ENCODE results near the gene MZF1. TPM values are rescaled to one million over a fixed set of nuclear protein-coding genes. Genes with fewer than 3 reads are reported as not detected.
"Not testable (repeated sequence)": the region's sequence is repeated elsewhere in the genome, so short reads cannot be mapped to it uniquely, and the experiment has no call there.

MZF1 gene
- total RNA-seq, 2 donors from 2014 or later = 29.9 to 34.0 TPM

- H3K4me3 Mint-ChIP-seq = peak overlapping the region; percentile 31
- not testable (repeated sequence) for H3K36me3 Mint-ChIP-seq (ENCODE audit: low read depth); DNase-seq; H3K9me3 ChIP-seq (ENCODE audit: control insufficient read depth, low read length, poor library complexity, severe bottlenecking); H3K27me3 Mint-ChIP-seq; ATAC-seq; H3K27ac Mint-ChIP-seq
- peaks cover 33% of the 10 kb centered on the region for H3K4me1 Mint-ChIP-seq
These were observed 4.4 kb upstream of the MZF1 start for GRCh38 chr19:58577581-58577980.

DNA sequence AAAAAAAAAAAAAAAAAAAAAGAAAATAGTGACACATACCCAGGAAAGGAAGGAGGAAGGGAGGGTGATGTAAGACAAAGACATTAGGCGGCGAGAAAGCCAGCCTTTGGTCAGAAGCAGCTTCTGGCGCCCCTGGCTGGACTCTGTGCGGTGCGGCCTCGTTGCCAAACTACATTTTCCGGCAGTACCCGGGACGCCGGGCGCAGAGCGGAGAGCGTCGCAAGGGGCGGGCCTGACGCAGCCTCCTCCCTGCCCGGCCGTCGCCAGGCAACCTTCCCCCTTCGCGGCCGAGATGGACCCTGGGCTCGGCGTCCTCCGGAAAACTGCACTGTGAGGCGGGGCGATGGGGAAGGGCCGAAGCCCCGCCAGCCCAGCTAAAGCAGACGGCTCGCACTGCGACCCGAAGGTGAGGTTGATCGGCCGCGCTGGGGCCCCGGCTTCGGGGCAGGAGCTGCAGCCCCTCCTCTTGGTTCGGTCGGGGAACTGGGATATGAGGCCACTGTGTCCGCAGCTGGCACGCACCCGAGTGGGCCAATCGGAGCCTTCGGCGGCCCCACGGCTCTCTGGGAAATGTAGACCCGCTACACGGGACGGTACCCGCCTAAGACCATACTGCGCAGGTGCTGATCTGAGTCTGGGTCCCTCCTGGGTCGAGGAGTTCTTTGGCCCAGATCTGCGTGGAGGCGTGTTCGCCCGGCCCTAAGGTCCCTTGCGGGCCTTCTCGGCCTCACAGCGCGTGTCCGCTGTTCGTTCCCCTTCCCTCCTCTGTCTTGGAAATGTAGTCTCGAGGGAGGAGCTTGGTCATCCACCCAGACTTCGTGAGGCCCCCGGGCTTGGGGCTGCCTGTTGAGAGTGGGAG, 2.3 kb upstream of the MZF1 start:
- H3K4me3 Mint-ChIP-seq = peak overlapping the region; percentile 93
- DNase-seq (peak; percentile 64 to 68 (median 65)), ATAC-seq (peak; percentile 38)
- H3K36me3 Mint-ChIP-seq (ENCODE audit: low read depth) = peaks cover 2% of the 10 kb centered on the region
- H3K27me3 Mint-ChIP-seq = no peaks in the 10 kb centered on the region
- H3K27ac Mint-ChIP-seq = peak overlapping the region; percentile 95
- no peaks in the 10 kb centered on the region for H3K9me3 ChIP-seq (ENCODE audit: control insufficient read depth, low read length, poor library complexity, severe bottlenecking)
- peaks cover 33% of the 10 kb centered on the region for H3K4me1 Mint-ChIP-seq

DNA sequence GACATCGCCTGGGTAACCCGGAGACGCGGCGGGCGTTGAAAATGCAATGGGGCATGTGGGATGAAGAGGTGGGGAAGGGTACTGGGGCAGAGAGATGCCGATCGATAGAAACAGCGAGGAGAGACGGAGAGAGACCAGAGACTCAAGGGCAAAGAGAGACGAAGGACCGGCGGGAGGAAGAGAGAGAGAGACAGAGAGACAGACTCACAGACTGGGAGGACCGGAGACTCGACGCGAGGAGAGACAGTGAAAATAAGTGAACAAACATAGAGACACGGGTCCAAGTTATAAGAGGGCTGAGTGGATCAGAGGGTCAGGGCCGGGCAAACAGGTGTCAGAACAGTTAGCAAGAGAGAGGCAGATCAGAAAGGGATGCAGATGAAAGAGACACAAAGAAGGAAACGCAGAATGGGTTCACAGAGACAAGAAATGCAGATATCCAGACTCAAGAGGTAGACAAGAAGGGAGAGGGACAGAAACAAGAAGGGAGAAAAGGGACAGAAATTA, 576 bp upstream of the MZF1 start:
- Mint-ChIP-seq H3K27ac (peak overlapping the region; percentile 95), H3K27me3 (no peaks in the 10 kb centered on the region), H3K4me3 (peak overlapping the region; percentile 96), H3K4me1 (peaks cover 22% of the 10 kb centered on the region), H3K36me3 (ENCODE audit: low read depth) (peaks cover 2% of the 10 kb centered on the region)
- ATAC-seq (no peak), DNase-seq (no peak)
- no peaks in the 10 kb centered on the region for H3K9me3 ChIP-seq (ENCODE audit: control insufficient read depth, low read length, poor library complexity, severe bottlenecking)

GRCh38 chr19:58572026-58572817, 913 bp downstream of the MZF1 start:
- H3K36me3 Mint-ChIP-seq (ENCODE audit: low read depth) = peaks cover 2% of the 10 kb centered on the region
- no peak for DNase-seq
- H3K27me3 Mint-ChIP-seq = no peaks in the 10 kb centered on the region
- no peaks in the 10 kb centered on the region for H3K9me3 ChIP-seq (ENCODE audit: control insufficient read depth, low read length, poor library complexity, severe bottlenecking)
- H3K4me3 Mint-ChIP-seq = peak overlapping the region; percentile 96
- no peak for ATAC-seq
- H3K4me1 Mint-ChIP-seq = peaks cover 24% of the 10 kb centered on the region
- peak overlapping the region; percentile 95 for H3K27ac Mint-ChIP-seq

GRCh38 chr19:58571575-58571947, 1.6 kb downstream of the MZF1 start:
- peaks cover 2% of the 10 kb centered on the region for H3K36me3 Mint-ChIP-seq (ENCODE audit: low read depth)
- peak overlapping the region; percentile 95 for H3K27ac Mint-ChIP-seq
- no peaks in the 10 kb centered on the region for H3K9me3 ChIP-seq (ENCODE audit: control insufficient read depth, low read length, poor library complexity, severe bottlenecking)
- no peaks in the 10 kb centered on the region for H3K27me3 Mint-ChIP-seq
- no peak for ATAC-seq
- H3K4me1 Mint-ChIP-seq = peaks cover 24% of the 10 kb centered on the region
- H3K4me3 Mint-ChIP-seq = peak overlapping the region; percentile 58
- DNase-seq = no peak

DNA sequence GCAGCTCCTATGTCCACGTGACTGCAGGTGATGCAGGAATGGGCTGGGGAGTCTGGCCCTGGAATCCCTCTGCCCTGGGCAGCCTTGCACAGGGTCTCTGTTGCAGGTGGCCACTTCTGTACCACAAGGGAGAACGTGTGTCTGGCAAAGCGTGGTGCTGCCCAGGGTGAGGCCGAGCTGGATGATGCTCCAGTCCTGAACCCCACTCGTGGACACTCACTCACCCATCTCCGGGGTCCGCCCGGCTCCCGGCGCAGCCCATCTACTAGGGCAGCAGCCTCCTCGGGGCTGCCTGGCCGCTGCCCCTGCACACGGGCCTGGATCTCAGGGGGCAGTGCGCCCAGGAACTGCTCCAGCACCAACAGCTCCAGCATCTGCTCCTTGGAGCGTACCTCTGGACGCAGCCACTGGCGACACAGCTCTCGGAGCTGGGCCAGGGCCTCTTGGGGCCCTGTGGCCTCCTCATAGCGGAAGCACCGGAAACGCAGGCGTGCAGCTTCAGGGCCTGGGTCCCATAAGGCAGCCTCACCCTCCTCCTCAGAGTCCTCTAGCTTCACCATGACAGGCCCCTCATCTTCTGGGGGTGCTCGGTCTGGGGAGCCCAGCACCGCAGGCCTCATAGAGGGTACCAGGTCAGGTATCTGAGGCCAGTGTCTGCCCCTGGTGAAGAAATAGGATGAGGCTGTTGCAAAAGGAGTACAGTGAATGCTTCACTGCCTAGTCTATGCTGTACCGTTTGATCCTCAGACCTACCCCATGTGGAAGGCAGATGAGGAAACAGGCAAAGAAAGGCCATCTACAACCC, 2.2 kb downstream of the MZF1 start:
- H3K4me3 Mint-ChIP-seq = no peak overlapping the region
- peaks cover 2% of the 10 kb centered on the region for H3K36me3 Mint-ChIP-seq (ENCODE audit: low read depth)
- ATAC-seq (no peak), DNase-seq (peak in 1 of 3 donors; percentile 6)
- no peaks in the 10 kb centered on the region for H3K27me3 Mint-ChIP-seq
- H3K9me3 ChIP-seq (ENCODE audit: control insufficient read depth, low read length, poor library complexity, severe bottlenecking) = no peaks in the 10 kb centered on the region
- peaks cover 24% of the 10 kb centered on the region for H3K4me1 Mint-ChIP-seq
- H3K27ac Mint-ChIP-seq = no peak overlapping the region

GRCh38 chr19:58569943-58570670, 3.0 kb downstream of the MZF1 start:
- Mint-ChIP-seq H3K27me3 (no peaks in the 10 kb centered on the region), H3K27ac (no peak overlapping the region), H3K36me3 (ENCODE audit: low read depth) (peaks cover 2% of the 10 kb centered on the region), H3K4me3 (no peak overlapping the region), H3K4me1 (peaks cover 22% of the 10 kb centered on the region)
- no peaks in the 10 kb centered on the region for H3K9me3 ChIP-seq (ENCODE audit: control insufficient read depth, low read length, poor library complexity, severe bottlenecking)
- DNase-seq (no peak), ATAC-seq (no peak)

DNA sequence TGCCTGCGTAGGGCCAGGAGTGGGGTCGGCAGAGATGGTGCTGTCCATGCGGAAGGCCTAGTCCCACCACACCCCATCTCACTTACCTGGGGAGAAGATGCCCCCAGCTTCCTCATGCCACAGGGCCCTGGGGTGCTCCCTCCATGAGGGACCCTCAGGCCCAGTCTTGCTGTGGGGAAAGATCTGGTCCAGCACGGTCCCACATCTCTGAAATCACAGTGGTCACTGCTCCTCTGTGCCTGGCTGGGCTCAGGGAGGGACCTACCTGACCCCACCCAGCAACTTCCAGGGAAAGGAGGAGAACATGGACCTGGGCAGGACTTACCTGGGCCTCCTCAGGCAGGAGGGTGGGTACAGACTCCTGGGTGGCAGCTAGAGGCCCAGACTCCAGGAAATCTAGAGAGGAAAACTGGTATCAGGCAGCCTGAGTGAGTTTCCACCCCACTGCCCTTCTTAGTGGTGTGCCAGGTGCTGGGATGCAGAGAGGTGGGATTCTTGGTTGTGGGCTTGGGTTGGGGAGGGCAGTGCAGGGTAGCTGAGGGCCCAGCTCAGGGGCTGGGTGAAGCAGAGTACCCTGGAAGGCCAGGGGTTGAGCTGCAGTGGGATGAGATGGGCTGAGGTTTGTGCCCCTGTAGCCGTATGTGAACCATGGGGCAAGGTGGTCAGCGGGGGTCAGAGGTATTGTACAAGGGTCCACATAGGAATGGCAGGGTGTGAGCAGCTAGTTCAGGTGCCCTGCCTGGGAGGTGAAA, 3.8 kb downstream of the MZF1 start:
- DNase-seq (peak in 1 of 3 donors; percentile 7), ATAC-seq (no peak)
- no peaks in the 10 kb centered on the region for H3K9me3 ChIP-seq (ENCODE audit: control insufficient read depth, low read length, poor library complexity, severe bottlenecking)
- Mint-ChIP-seq H3K27me3 (no peaks in the 10 kb centered on the region), H3K4me3 (no peak overlapping the region), H3K27ac (peak overlapping the region; percentile 74), H3K4me1 (peaks cover 22% of the 10 kb centered on the region), H3K36me3 (ENCODE audit: low read depth) (peaks cover 2% of the 10 kb centered on the region)

DNA sequence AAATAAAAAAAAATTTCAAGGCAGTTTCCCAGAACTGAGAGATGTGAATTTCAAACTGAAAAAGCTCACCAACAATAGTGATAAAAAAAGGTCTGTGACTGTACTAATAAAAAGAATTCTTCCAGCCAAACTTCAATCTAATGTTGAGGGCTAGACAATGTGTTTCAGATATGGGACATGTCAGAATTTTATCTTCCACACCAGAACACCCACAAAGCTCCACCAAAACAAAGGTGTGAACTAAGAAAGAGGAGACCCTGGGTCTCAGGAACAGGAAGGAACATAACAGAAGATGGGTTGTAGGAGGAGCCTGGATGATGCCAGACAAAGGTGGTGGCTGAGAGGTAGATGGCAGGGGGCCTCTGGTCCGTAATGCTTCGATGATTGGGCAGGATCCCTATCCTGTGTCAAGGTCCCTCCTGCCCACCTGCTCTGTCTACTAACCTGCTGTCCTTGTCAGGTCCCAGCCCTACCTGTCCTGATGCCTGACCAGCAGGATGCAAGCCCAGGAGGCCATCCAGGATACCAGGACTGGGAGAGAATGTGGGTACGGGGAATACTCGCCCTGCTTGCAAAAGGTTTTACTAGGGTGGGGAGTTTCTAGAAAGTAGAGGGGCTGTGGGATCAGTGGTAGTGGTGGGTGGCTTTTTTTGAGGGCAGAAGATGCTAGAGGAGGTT, 4.5 kb downstream of the MZF1 start:
- H3K4me3 Mint-ChIP-seq = no peak overlapping the region
- H3K27me3 Mint-ChIP-seq = no peaks in the 10 kb centered on the region
- DNase-seq (no peak), ATAC-seq (no peak)
- peaks cover 2% of the 10 kb centered on the region for H3K36me3 Mint-ChIP-seq (ENCODE audit: low read depth)
- H3K9me3 ChIP-seq (ENCODE audit: control insufficient read depth, low read length, poor library complexity, severe bottlenecking) = no peaks in the 10 kb centered on the region
- H3K27ac Mint-ChIP-seq = peak overlapping the region; percentile 74
- peaks cover 23% of the 10 kb centered on the region for H3K4me1 Mint-ChIP-seq

DNA sequence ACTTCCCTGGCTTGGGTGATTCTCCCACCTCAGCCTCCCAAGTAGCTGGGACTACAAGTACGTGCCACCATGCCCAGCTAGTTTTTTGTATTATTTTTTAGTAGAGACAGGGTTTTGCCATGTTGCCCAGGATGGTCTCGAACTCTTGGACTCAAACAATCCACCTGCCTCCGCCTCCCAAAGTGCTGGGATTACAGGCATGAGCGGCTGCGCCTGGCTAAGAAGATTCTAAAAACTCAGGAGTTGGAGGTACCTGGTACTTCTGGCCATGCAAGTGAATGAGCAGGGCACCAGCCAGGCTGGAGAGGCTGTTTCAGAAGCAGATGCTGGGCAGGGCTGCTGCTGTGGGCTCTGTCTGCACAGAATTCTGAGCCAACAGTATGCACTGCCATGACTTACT, 6.1 kb downstream of the MZF1 start:
- H3K4me1 Mint-ChIP-seq = peaks cover 18% of the 10 kb centered on the region
- no peak for ATAC-seq
- H3K4me3 Mint-ChIP-seq = no peak overlapping the region
- H3K27ac Mint-ChIP-seq = no peak overlapping the region
- DNase-seq = no peak
- no peaks in the 10 kb centered on the region for H3K36me3 Mint-ChIP-seq (ENCODE audit: low read depth)
- H3K9me3 ChIP-seq (ENCODE audit: control insufficient read depth, low read length, poor library complexity, severe bottlenecking) = no peaks in the 10 kb centered on the region
- no peaks in the 10 kb centered on the region for H3K27me3 Mint-ChIP-seq

- Mint-ChIP-seq H3K27ac (peak overlapping the region; percentile 92), H3K36me3 (ENCODE audit: low read depth) (no peaks in the 10 kb centered on the region), H3K4me1 (peaks cover 31% of the 10 kb centered on the region), H3K27me3 (no peaks in the 10 kb centered on the region), H3K4me3 (peak overlapping the region; percentile 94)
- no peak for ATAC-seq
- no peak for DNase-seq
- H3K9me3 ChIP-seq (ENCODE audit: control insufficient read depth, low read length, poor library complexity, severe bottlenecking) = no peaks in the 10 kb centered on the region
These were observed 9.3 kb downstream of the MZF1 start for GRCh38 chr19:58563823-58564222.

Measured in T-helper 17 cell (primary cell).